Measurements from ENCODE around the gene IMMP1L. TPM values are rescaled to one million over a fixed set of nuclear protein-coding genes. Genes with fewer than 3 reads are reported as not detected.

Gene IMMP1L
- total and polyA plus RNA-seq, 10 of the 15 experiments (the other 5 are each of a cell fraction or from before 2014, with no cell fraction given) = 29.4 to 145 (median 85.8) TPM

DNA sequence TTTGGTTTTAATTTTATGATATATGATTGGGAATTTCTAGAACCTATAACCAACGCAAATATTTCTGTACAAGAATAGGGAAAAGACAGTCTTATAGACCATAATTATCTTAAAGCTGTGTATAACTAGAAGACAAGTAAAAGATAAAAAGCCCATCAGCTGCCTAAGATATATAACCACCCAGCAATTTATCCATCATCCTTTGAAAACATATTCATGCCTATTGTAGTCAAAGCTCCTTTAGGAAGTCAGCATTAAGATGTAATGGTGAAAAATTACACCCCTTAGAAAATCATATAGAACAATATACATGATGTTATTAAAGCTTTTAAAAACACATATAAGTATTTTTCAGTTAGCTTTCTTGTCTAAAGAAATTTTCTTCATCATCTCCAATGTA, 46.5 kb upstream of the IMMP1L start:
- H3K27ac ChIP-seq (ENCODE audit: control insufficient read depth, insufficient read depth) = no peak overlapping the region
- no peak overlapping the region for H2AFZ ChIP-seq (ENCODE audit: control insufficient read depth, low read depth, low read length)
- RAD21 ChIA-PET (ENCODE audit: unreplicated experiment) = no interaction called here
- intact Hi-C loops (cut with micrococcal nuclease; ENCODE audit: unreplicated experiment) = no loop called here
- H3K9me3 ChIP-seq (replicated peaks; ENCODE audit: control insufficient read depth, insufficient read depth, low read length) = no peaks in the 10 kb centered on the region
- no peaks in the 10 kb centered on the region for H3K27me3 ChIP-seq (replicated peaks in 1 of 2; ENCODE audit: control insufficient read depth in 2 of 2, insufficient read depth in 2 of 2, low read length in 1 of 2)
- ATAC-seq (no peak), FAIRE-seq (no peak), DNase-seq (ENCODE audit: low read depth, low spot score) (no peak)
- WGBS (ENCODE audit: insufficient coverage, insufficient replicate concordance, low lambda C conversion rate, missing lambda C conversion rate) = 100% methylated on average over 1 of the region's 1 CpG
- H3K79me2 ChIP-seq (ENCODE audit: control insufficient read depth, insufficient read depth, low read length) = no peaks in the 10 kb centered on the region
- H3K36me3 ChIP-seq (ENCODE audit: control insufficient read depth in 2 of 2, insufficient read depth in 2 of 2, low read length in 1 of 2) = no peaks in the 10 kb centered on the region
- no peaks in the 10 kb centered on the region for H3K4me1 ChIP-seq (ENCODE audit: control insufficient read depth, insufficient read depth, low read length)
- in situ Hi-C loops (cut with MboI) = no loop called here
- CTCF ChIA-PET = interaction anchor here (0.6 to 0.9 kb wide), 2 partner anchors 22 to 970 kb away, joined by 3 read pairs; no protein-coding TSS in a partner anchor
- TF ChIP-seq ASH2L (IDR thresholded peaks at IDR 0.05; ENCODE audit: borderline replicate concordance, low read depth) (no peak), RUNX3 (IDR thresholded peaks at IDR 0.05; ENCODE audit: low read length) (no peak), BMI1 (IDR thresholded peaks at IDR 0.05; ENCODE audit: borderline replicate concordance) (no peak), ZNF622 (IDR thresholded peaks at IDR 0.05) (no peak)
- TF ChIP-seq, protein P1, sequence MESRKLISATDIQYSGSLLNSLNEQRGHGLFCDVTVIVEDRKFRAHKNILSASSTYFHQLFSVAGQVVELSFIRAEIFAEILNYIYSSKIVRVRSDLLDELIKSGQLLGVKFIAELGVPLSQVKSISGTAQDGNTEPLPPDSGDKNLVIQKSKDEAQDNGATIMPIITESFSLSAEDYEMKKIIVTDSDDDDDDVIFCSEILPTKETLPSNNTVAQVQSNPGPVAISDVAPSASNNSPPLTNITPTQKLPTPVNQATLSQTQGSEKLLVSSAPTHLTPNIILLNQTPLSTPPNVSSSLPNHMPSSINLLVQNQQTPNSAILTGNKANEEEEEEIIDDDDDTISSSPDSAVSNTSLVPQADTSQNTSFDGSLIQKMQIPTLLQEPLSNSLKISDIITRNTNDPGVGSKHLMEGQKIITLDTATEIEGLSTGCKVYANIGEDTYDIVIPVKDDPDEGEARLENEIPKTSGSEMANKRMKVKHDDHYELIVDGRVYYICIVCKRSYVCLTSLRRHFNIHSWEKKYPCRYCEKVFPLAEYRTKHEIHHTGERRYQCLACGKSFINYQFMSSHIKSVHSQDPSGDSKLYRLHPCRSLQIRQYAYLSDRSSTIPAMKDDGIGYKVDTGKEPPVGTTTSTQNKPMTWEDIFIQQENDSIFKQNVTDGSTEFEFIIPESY (IDR thresholded peaks at IDR 0.05) = no peak
- no peak overlapping the region for H3K4me2 ChIP-seq (ENCODE audit: control insufficient read depth, insufficient read depth)
- H3K9ac ChIP-seq (ENCODE audit: control insufficient read depth, insufficient read depth, low read length) = no peak overlapping the region
- no peaks in the 10 kb centered on the region for H4K20me1 ChIP-seq (ENCODE audit: control insufficient read depth, insufficient read depth)
- SMC1A ChIA-PET (ENCODE audit: uncharacterized antibody, unreplicated experiment) = no interaction called here
- POLR2A ChIA-PET = no interaction called here
- no TSS peak for BruUV-seq (replicated peaks)
- H3K4me3 ChIP-seq = no peak overlapping the region

DNA sequence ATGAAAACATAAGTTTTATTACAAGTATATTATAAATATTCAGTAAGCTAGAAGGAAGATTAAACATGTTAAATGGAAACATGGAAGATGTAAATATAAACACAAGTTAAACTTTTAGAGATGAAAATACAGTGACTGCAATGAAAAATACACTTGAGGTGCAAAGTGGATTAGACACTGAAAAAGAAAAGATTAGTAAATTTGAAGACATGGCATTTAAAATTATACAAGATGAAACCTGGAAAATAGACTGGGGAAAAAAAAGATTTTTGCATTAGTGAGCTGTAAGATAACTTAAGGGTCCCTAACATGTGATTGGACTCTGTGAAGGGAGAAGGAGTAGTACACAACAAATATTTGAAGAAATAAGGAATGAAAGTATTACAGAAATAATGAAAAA, 33.4 kb upstream of the IMMP1L start:
- H3K79me2 ChIP-seq (ENCODE audit: control insufficient read depth, insufficient read depth, low read length) = no peaks in the 10 kb centered on the region
- H3K4me2 ChIP-seq (ENCODE audit: control insufficient read depth, insufficient read depth) = no peak overlapping the region
- ATAC-seq (no peak), FAIRE-seq (no peak), DNase-seq (ENCODE audit: low read depth, low spot score) (no peak)
- in situ Hi-C loops (cut with MboI) (no loop called here), intact Hi-C loops (cut with micrococcal nuclease; ENCODE audit: unreplicated experiment) (no loop called here)
- H3K4me1 ChIP-seq (ENCODE audit: control insufficient read depth, insufficient read depth, low read length) = no peaks in the 10 kb centered on the region
- ChIA-PET POLR2A (interaction anchor here (0.6 kb wide), 1 partner anchor 1212 kb away, joined by 4 read pairs; no protein-coding TSS in a partner anchor), CTCF (no interaction called here), SMC1A (ENCODE audit: uncharacterized antibody, unreplicated experiment) (no interaction called here), RAD21 (ENCODE audit: unreplicated experiment) (no interaction called here)
- TF ChIP-seq TCF3 (IDR thresholded peaks at IDR 0.05; ENCODE audit: borderline replicate concordance, insufficient read depth, low read depth, low read length) (no peak), TARDBP (IDR thresholded peaks at IDR 0.05; ENCODE audit: borderline replicate concordance) (no peak), SREBF1 (IDR thresholded peaks at IDR 0.05; ENCODE audit: low read length) (no peak), TBL1XR1 (IDR thresholded peaks at IDR 0.05; ENCODE audit: low read depth, low read length) (no peak), BMI1 (IDR thresholded peaks at IDR 0.05; ENCODE audit: borderline replicate concordance) (no peak), MYB (IDR thresholded peaks at IDR 0.05; ENCODE audit: borderline replicate concordance, low read depth, low read length) (no peak), SIX5 (IDR thresholded peaks at IDR 0.05; ENCODE audit: low read depth, low read length, severe bottlenecking) (no peak), CBFB (IDR thresholded peaks at IDR 0.05; ENCODE audit: low read depth) (no peak)
- TF ChIP-seq, protein P2, sequence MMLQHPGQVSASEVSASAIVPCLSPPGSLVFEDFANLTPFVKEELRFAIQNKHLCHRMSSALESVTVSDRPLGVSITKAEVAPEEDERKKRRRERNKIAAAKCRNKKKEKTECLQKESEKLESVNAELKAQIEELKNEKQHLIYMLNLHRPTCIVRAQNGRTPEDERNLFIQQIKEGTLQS (IDR thresholded peaks at IDR 0.05; ENCODE audit: borderline replicate concordance, extremely low read depth, low read depth, low read length) = no peak
- no peaks in the 10 kb centered on the region for H4K20me1 ChIP-seq (ENCODE audit: control insufficient read depth, insufficient read depth)
- no peaks in the 10 kb centered on the region; a peak in 1 of 4 replicates for H3K36me3 ChIP-seq (ENCODE audit: control insufficient read depth in 2 of 2, insufficient read depth in 2 of 2, low read length in 1 of 2)
- no peaks in the 10 kb centered on the region for H3K27me3 ChIP-seq (replicated peaks in 1 of 2; ENCODE audit: control insufficient read depth in 2 of 2, insufficient read depth in 2 of 2, low read length in 1 of 2)
- H3K4me3 ChIP-seq = no peak overlapping the region
- peaks cover 6% of the 10 kb centered on the region; the same call in 1 of the 3 replicates for H3K9me3 ChIP-seq (replicated peaks; ENCODE audit: control insufficient read depth, insufficient read depth, low read length)
- H3K9ac ChIP-seq (ENCODE audit: control insufficient read depth, insufficient read depth, low read length) = no peak overlapping the region
- H2AFZ ChIP-seq (ENCODE audit: control insufficient read depth, low read depth, low read length) = no peak overlapping the region
- BruUV-seq (replicated peaks) = no TSS peak
- no peak overlapping the region for H3K27ac ChIP-seq (ENCODE audit: control insufficient read depth, insufficient read depth)

Measured in GM12878 (cell line).